Activated T-cell treated with anti-CD3 and anti-CD28 coated beads, Interleukin-2, amount 50 U/mL, for 72 hours (primary cell): ENCODE results near the gene SNX1. TPM values are rescaled to one million over a fixed set of nuclear protein-coding genes. Genes with fewer than 3 reads are reported as not detected.
"Not testable (repeated sequence)": the region's sequence is repeated elsewhere in the genome, so short reads cannot be mapped to it uniquely, and the experiment has no call there.

ENCODE experiments used
- ATAC-seq, 2 donors: fragments of 150-1000 bp; cut with Tn5 transposase; replicated peaks in 1 of 2; 2 replicates each; pipeline ENCODE4 v1.10.0; 2021; ENCODE audit warnings: moderate library complexity in 2 of 2, mild to moderate bottlenecking in 1 of 2
- DNase-seq, 2 donors: peaks; one replicate each; pipeline ENCODE4 v3.0.0; 2021 to 2022; ENCODE audit warnings: mixed read lengths in 1 of 2
- H3K27ac Mint-ChIP-seq: one replicate; pipeline ENCODE4 v1.8.0; 2022; ENCODE audit warnings: mild to moderate bottlenecking, moderate library complexity, mixed read lengths
- H3K27me3 Mint-ChIP-seq: one replicate; pipeline ENCODE4 v1.8.0; 2022; ENCODE audit warnings: low read depth, mixed read lengths
- H3K36me3 Mint-ChIP-seq, 2 donors: one replicate each; pipeline ENCODE4 v1.8.0; 2022; ENCODE audit warnings: mixed read lengths in 2 of 2, mild to moderate bottlenecking in 1 of 2; ENCODE audit not compliant: insufficient read depth in 2 of 2
- H3K4me1 Mint-ChIP-seq: one replicate; pipeline ENCODE4 v1.8.0; 2022; ENCODE audit warnings: low read depth, mixed read lengths
- H3K4me3 Mint-ChIP-seq, 2 donors: one replicate each; pipeline ENCODE4 v1.8.0; 2022; ENCODE audit warnings: mild to moderate bottlenecking in 2 of 2, mixed read lengths in 2 of 2, moderate library complexity in 2 of 2
- H3K9me3 Mint-ChIP-seq, 2 donors: one replicate each; pipeline ENCODE4 v1.8.0; 2022; ENCODE audit warnings: mixed read lengths in 2 of 2
- total RNA-seq, 2 donors: library from RNA; stranded (reverse); gene quantifications; one replicate each; pipeline ENCODE4 v1.2.3, GENCODE V29; 2022

Gene SNX1
- total RNA-seq = 100 to 1,000 TPM; 104 to 113 TPM

GRCh38 chr15:64095795-64096667 lies at the start of gene SNX1:
Gene SNX1, plus strand, starts transcription at chr15:64095982. Its CDS starts 32 bp downstream, at chr15:64096014.
- peaks cover 9 to 12% of the 10 kb centered on the region in 2 donors for H3K36me3 Mint-ChIP-seq
- peak within 1 kb of the TSS; percentile 97 for H3K27ac Mint-ChIP-seq
- H3K27me3 Mint-ChIP-seq = no peaks in the 10 kb centered on the region
- no peaks in the 10 kb centered on the region for H3K9me3 Mint-ChIP-seq
- peak; percentile 96 for DNase-seq
- H3K4me1 Mint-ChIP-seq = peaks cover 66% of the 10 kb centered on the region
- peak; percentile 70 to 71 for ATAC-seq
- H3K4me3 Mint-ChIP-seq = peak within 1 kb of the TSS; percentile 100

- Mint-ChIP-seq H3K27ac (no peak within 1 kb of the TSS), H3K9me3 (no peaks in the 10 kb centered on the region), H3K27me3 (peaks cover 30% of the 10 kb centered on the region), H3K4me1 (peaks cover 32% of the 10 kb centered on the region), H3K4me3 (peak within 1 kb of the TSS; percentile 68 to 72), H3K36me3 (no peaks in the 10 kb centered on the region)
- ATAC-seq (peak; percentile 92 to 93), DNase-seq (peak; percentile 69 to 84)
Measured at GRCh38 chr15:64046421-64047153, 49.2 kb upstream of the SNX1 start, which contains the start of gene DAPK2. Gene DAPK2, minus strand, starts transcription at chr15:64046485. Its CDS starts 6,224 bp downstream, at chr15:64040261.

GRCh38 chr15:64048781-64049460 lies 46.9 kb upstream of the SNX1 start:
- H3K4me1 Mint-ChIP-seq = peaks cover 32% of the 10 kb centered on the region
- ATAC-seq = no peak
- H3K27ac Mint-ChIP-seq = no peak overlapping the region
- no peaks in the 10 kb centered on the region for H3K9me3 Mint-ChIP-seq
- H3K4me3 Mint-ChIP-seq = no peak overlapping the region
- peaks cover 30% of the 10 kb centered on the region for H3K27me3 Mint-ChIP-seq
- DNase-seq = no peak
- H3K36me3 Mint-ChIP-seq = no peaks in the 10 kb centered on the region

- no peaks in the 10 kb centered on the region for H3K9me3 Mint-ChIP-seq
- H3K27me3 Mint-ChIP-seq = peaks cover 18% of the 10 kb centered on the region
- peaks cover 26% of the 10 kb centered on the region for H3K4me1 Mint-ChIP-seq
- no peak for DNase-seq
- no peak overlapping the region for H3K4me3 Mint-ChIP-seq
- H3K27ac Mint-ChIP-seq = no peak overlapping the region
- no peak for ATAC-seq
- H3K36me3 Mint-ChIP-seq = no peaks in the 10 kb centered on the region
Measured at GRCh38 chr15:64050281-64051092, 45.3 kb upstream of the SNX1 start.

- Mint-ChIP-seq H3K4me1 (peaks cover 26% of the 10 kb centered on the region), H3K27me3 (peaks cover 18% of the 10 kb centered on the region), H3K9me3 (no peaks in the 10 kb centered on the region), H3K4me3 (no peak overlapping the region), H3K36me3 (no peaks in the 10 kb centered on the region), H3K27ac (no peak overlapping the region)
- ATAC-seq (no peak), DNase-seq (no peak)
Measured at GRCh38 chr15:64051093-64051402, 44.7 kb upstream of the SNX1 start.

- Mint-ChIP-seq H3K27ac (no peak overlapping the region), H3K27me3 (peaks cover 18% of the 10 kb centered on the region), H3K9me3 (no peaks in the 10 kb centered on the region), H3K4me3 (no peak overlapping the region), H3K4me1 (peaks cover 24% of the 10 kb centered on the region), H3K36me3 (no peaks in the 10 kb centered on the region)
- no peak for ATAC-seq
- no peak for DNase-seq
Measured at GRCh38 chr15:64051407-64052259, 44.1 kb upstream of the SNX1 start.

- Mint-ChIP-seq H3K4me1 (peaks cover 20% of the 10 kb centered on the region), H3K27ac (no peak overlapping the region)
- ATAC-seq = no peak
Measured at GRCh38 chr15:64052925-64053491, 42.8 kb upstream of the SNX1 start.

GRCh38 chr15:64053674-64054073 lies 42.1 kb upstream of the SNX1 start:
- not testable (repeated sequence) for H3K4me3 Mint-ChIP-seq, H3K27ac Mint-ChIP-seq, ATAC-seq, H3K27me3 Mint-ChIP-seq, H3K36me3 Mint-ChIP-seq, DNase-seq, H3K9me3 Mint-ChIP-seq
- peaks cover 18% of the 10 kb centered on the region for H3K4me1 Mint-ChIP-seq

More at GRCh38 chr15:64052925-64053491, 42.8 kb upstream of the SNX1 start:
- Mint-ChIP-seq H3K9me3 (no peaks in the 10 kb centered on the region), H3K36me3 (no peaks in the 10 kb centered on the region), H3K27me3 (peaks cover 10% of the 10 kb centered on the region), H3K4me3 (no peak overlapping the region)
- no peak for DNase-seq

- no peaks in the 10 kb centered on the region for H3K36me3 Mint-ChIP-seq
- no peak overlapping the region for H3K4me3 Mint-ChIP-seq
- DNase-seq (no peak), ATAC-seq (no peak)
- H3K4me1 Mint-ChIP-seq = no peaks in the 10 kb centered on the region
- no peak overlapping the region for H3K27ac Mint-ChIP-seq
- H3K9me3 Mint-ChIP-seq = no peaks in the 10 kb centered on the region
- H3K27me3 Mint-ChIP-seq = no peaks in the 10 kb centered on the region
Measured at GRCh38 chr15:64058279-64058678, 37.5 kb upstream of the SNX1 start.

GRCh38 chr15:64059104-64059503 lies 36.7 kb upstream of the SNX1 start:
- ATAC-seq, DNase-seq, H3K27me3 Mint-ChIP-seq, H3K4me3 Mint-ChIP-seq, H3K36me3 Mint-ChIP-seq, H3K9me3 Mint-ChIP-seq, H3K27ac Mint-ChIP-seq, H3K4me1 Mint-ChIP-seq: not testable (repeated sequence)

- Mint-ChIP-seq H3K36me3 (no peaks in the 10 kb centered on the region), H3K27ac (no peak overlapping the region), H3K4me1 (no peaks in the 10 kb centered on the region), H3K9me3 (no peaks in the 10 kb centered on the region), H3K4me3 (no peak overlapping the region), H3K27me3 (no peaks in the 10 kb centered on the region)
- no peak for DNase-seq
- ATAC-seq = no peak
Measured at GRCh38 chr15:64060716-64061115, 35.1 kb upstream of the SNX1 start.
